ENCODE data around the gene PDXDC1. TPM values are rescaled to one million over a fixed set of nuclear protein-coding genes. Genes with fewer than 3 reads are reported as not detected.

Gene PDXDC1
- total and polyA plus RNA-seq, 11 donors, result 19.9 to 80.0 (median 68.9) TPM

MicroRNA genes within 50 kb of the gene (microRNA counts, 767-probe panel; counts per million panel counts)
- 71.6 to 908 counts per million in 2 donors for microRNA hsa-miR-1972

Small RNA genes lying within 50 kb of the gene (microRNA-seq; reads per million reads assigned to microRNA genes)
- gene MIR1972-1 (0 to 0.06 (median 0) reads per million in 4 donors), gene MIR3180-4 (0 to 0.77 (median 0) reads per million in 4 donors), gene MIR6511A1 (0 reads per million in 4 donors), gene MIR6511B2 (0 reads per million in 4 donors), gene MIR6770-1 (0 reads per million in 4 donors)

Other genes starting within 250 kb of the PDXDC1 start
- 1 to 10 TPM in 5 of 9 donors, under 1 TPM in 1, not detected in 3; 0.47 to 3.3 (median 1.9) TPM for gene NPIPA2, start 232.5 kb upstream of the PDXDC1 start, total RNA-seq
- 1 to 10 TPM in 1 of 2 donors, under 1 TPM in 1; 0.83 to 1.2 TPM for gene NPIPA2, start 232.5 kb upstream of the PDXDC1 start, polyA plus RNA-seq
- 100 to 1,000 TPM in 4 of 9 donors, 10 to 100 TPM in 5; 70.6 to 180 (median 97.3) TPM for gene NOMO1, start 141.3 kb upstream of the PDXDC1 start, total RNA-seq
- gene NOMO1, start 141.3 kb upstream of the PDXDC1 start, polyA plus RNA-seq, result 10 to 100 TPM; 30.7 to 93.4 TPM
- gene NPIPA1, start 37.6 kb upstream of the PDXDC1 start, total RNA-seq, result 10 to 100 TPM; 24.7 to 54.2 (median 40.7) TPM
- 10 to 100 TPM; 32.2 to 65.3 TPM for gene NPIPA1, start 37.6 kb upstream of the PDXDC1 start, polyA plus RNA-seq
- gene NTAN1, start 81.0 kb downstream of the PDXDC1 start, total RNA-seq, result 10 to 100 TPM; 14.8 to 52.0 (median 29.8) TPM
- 10 to 100 TPM; 29.2 to 31.9 TPM for gene NTAN1, start 81.0 kb downstream of the PDXDC1 start, polyA plus RNA-seq
- gene RRN3, start 119.2 kb downstream of the PDXDC1 start, total RNA-seq, result 10 to 100 TPM; 16.4 to 28.5 (median 19.2) TPM
- 10 to 100 TPM in 1 of 2 donors, 1 to 10 TPM in 1; 7.9 to 17.6 TPM for gene RRN3, start 119.2 kb downstream of the PDXDC1 start, polyA plus RNA-seq

Data from heart left ventricle (tissue), 11 donors.